ENCODE measurements around the gene P2RX1.

- TF ChIP-seq CHD4 (IDR thresholded peaks at IDR 0.05; ENCODE audit: borderline replicate concordance) (no peak), ZC3H11A (IDR thresholded peaks at IDR 0.05) (no peak), MAX (IDR thresholded peaks at IDR 0.05) (no peak), HDAC2 (IDR thresholded peaks at IDR 0.05) (no peak), POLR2A (IDR thresholded peaks at IDR 0.05; ENCODE audit: low read length) (no peak), CHD2 (IDR thresholded peaks at IDR 0.05; ENCODE audit: low read length, partially characterized antibody) (no peak), PHF8 (IDR thresholded peaks at IDR 0.05; ENCODE audit: borderline replicate concordance, low read depth) (no peak)
- TF ChIP-seq, protein P1, sequence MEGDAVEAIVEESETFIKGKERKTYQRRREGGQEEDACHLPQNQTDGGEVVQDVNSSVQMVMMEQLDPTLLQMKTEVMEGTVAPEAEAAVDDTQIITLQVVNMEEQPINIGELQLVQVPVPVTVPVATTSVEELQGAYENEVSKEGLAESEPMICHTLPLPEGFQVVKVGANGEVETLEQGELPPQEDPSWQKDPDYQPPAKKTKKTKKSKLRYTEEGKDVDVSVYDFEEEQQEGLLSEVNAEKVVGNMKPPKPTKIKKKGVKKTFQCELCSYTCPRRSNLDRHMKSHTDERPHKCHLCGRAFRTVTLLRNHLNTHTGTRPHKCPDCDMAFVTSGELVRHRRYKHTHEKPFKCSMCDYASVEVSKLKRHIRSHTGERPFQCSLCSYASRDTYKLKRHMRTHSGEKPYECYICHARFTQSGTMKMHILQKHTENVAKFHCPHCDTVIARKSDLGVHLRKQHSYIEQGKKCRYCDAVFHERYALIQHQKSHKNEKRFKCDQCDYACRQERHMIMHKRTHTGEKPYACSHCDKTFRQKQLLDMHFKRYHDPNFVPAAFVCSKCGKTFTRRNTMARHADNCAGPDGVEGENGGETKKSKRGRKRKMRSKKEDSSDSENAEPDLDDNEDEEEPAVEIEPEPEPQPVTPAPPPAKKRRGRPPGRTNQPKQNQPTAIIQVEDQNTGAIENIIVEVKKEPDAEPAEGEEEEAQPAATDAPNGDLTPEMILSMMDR (IDR thresholded peaks at IDR 0.05) = no peak
- TF ChIP-seq, protein P2, sequence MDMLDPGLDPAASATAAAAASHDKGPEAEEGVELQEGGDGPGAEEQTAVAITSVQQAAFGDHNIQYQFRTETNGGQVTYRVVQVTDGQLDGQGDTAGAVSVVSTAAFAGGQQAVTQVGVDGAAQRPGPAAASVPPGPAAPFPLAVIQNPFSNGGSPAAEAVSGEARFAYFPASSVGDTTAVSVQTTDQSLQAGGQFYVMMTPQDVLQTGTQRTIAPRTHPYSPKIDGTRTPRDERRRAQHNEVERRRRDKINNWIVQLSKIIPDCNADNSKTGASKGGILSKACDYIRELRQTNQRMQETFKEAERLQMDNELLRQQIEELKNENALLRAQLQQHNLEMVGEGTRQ (IDR thresholded peaks at IDR 0.05) = no peak
- TF ChIP-seq, protein P3, sequence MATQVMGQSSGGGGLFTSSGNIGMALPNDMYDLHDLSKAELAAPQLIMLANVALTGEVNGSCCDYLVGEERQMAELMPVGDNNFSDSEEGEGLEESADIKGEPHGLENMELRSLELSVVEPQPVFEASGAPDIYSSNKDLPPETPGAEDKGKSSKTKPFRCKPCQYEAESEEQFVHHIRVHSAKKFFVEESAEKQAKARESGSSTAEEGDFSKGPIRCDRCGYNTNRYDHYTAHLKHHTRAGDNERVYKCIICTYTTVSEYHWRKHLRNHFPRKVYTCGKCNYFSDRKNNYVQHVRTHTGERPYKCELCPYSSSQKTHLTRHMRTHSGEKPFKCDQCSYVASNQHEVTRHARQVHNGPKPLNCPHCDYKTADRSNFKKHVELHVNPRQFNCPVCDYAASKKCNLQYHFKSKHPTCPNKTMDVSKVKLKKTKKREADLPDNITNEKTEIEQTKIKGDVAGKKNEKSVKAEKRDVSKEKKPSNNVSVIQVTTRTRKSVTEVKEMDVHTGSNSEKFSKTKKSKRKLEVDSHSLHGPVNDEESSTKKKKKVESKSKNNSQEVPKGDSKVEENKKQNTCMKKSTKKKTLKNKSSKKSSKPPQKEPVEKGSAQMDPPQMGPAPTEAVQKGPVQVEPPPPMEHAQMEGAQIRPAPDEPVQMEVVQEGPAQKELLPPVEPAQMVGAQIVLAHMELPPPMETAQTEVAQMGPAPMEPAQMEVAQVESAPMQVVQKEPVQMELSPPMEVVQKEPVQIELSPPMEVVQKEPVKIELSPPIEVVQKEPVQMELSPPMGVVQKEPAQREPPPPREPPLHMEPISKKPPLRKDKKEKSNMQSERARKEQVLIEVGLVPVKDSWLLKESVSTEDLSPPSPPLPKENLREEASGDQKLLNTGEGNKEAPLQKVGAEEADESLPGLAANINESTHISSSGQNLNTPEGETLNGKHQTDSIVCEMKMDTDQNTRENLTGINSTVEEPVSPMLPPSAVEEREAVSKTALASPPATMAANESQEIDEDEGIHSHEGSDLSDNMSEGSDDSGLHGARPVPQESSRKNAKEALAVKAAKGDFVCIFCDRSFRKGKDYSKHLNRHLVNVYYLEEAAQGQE (IDR thresholded peaks at IDR 0.05) = no peak
These were observed 64.7 kb downstream of the P2RX1 start for GRCh38 chr17:3851461-3852100.
